GM19452 (cell line): Measurements from ENCODE around the gene PLCXD1.

Source experiments
- ATAC-seq: cut with Tn5 transposase; IDR thresholded peaks from one replicate; pipeline ENCODE4 v1.9.1; 2021; ENCODE audit not compliant: unreplicated experiment

The PLCXD1 gene

DNA sequence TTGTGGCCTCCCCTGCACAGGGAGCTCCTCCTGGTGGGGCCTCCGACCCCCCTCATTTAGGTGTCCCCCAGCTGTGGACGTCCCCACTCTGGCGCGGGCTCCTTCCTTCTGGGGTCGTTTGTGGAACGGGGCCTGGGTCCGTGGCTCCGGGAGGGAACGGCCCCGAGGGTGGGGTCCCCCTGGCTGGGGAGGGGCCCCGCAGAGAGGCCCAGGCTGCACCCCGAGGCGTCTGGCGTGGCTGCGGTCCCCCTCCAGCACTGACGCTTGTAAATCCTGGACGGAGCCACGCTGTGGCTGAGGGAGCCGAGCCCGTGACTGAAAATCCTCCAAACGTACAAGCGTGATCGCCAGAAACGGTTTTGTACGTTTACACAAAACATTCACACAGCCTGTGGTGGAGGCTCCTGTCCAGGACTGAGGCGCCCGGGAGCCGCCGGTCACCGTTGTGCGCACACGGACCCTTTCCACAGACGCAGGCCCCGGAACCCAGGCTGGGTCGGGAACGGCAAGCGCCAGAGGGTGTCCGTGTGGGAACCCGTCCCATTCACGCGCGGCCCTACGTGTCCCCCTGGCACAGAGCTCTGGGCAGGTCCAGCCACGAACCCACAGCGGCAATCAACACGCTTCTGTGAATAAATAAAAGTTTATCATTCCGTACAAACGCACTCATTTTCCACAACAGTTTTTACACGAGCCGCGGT is 52.6 kb downstream of the PLCXD1 start:
- ATAC-seq = no peak

DNA sequence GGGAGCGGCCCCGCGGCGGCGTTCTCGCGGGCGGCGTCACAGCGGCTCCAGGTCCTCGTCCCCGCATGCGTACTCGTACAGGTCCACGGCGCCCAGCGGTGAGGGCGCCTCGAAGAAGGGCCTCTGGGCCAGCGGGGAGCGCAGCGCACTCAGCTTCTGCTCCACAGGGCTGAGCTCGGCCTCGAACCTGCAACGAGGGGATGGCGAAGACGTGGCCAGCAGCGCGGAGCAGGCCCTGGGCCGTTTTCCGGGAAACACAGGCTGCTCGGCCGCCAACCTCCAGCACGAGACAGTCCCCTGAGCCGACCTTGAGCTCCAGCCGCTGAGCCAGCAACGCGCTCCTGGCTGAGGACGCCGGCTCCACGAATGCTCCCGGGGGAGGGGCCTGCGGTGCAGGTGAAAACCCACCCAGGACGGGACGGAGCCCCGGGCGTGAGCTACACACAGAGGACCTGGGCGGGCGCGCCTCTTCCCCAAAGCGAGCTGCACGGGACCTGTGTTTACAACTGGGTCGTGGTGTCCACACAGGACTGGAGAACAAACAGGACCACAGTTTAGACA is 53.2 kb downstream of the PLCXD1 start:
- ATAC-seq = no peak

DNA sequence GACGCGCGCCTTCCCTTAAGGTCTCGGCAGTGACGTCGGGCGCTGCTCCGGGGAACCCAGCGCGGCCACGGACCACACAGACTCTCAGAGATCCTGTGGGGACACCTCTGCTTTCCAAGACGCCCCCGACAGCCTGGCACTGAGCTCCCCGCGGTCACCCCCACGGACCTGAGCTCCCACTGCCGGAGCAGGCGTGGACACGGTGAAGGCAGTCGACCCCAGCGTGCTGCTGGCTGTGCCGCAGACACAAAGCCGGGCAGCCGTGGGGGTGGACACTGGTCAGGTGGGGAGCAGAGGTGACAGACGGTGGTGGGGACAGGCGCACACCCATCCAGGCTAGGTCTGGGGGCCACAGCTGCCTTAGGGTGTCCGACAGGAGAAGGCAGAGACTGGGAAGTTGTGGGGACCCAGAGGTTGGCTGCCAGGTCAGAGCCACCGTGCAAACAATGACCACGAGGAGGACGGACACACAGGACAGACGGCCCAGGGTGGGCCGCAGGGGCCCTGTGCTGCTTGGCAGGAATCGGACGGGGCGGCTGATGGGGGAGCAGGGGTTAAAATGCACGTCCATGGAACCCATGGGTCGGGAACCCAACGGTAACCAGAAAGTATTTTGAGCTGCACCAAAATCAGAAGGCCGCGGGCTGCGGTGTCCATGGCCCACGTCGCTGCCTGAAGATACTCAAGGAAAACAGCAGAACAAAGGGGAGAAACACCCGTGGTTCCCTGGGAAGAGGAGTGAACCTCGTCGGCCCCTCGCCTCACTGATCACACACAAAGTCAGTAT is 54.0 kb downstream of the PLCXD1 start:
- ATAC-seq = no peak

DNA sequence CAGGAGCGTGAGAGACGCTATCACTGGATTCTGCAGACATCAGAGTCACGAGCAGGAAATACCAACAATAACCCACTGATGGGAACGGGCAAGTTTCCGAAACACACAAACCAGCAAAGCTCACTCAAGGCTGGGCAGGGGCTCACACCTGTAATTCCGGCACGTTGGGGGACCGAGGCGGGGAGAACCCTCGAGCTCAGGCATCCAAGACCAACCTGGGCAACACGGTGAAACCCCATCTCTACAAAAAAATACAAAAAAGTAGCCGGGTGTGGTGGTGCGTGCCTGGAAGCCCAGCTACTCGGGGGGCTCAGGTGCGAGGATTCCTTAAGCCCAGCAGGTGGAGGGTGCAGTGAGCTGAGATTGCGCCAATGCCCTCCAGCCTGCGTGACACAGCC is 54.6 kb downstream of the PLCXD1 start:
- no peak for ATAC-seq

DNA sequence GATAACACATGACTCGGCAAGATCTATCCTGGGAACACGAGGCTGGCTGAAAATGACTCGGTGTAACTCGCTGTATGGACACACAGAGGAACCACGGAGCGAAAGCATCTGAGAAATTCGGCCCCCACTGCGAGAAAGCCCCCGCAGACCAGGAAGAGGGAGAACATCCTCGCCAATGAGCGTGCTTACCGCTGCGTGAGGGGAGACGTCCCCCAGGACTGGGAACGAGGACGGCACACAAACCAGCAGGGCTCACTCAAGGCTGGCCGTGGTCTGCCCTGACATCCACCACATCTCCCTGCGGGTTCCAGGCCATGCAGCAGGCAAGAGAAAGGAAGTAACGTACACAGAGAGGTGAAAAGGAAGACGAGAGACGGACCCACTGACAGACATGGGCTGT is 55.0 kb downstream of the PLCXD1 start:
- no peak for ATAC-seq

DNA sequence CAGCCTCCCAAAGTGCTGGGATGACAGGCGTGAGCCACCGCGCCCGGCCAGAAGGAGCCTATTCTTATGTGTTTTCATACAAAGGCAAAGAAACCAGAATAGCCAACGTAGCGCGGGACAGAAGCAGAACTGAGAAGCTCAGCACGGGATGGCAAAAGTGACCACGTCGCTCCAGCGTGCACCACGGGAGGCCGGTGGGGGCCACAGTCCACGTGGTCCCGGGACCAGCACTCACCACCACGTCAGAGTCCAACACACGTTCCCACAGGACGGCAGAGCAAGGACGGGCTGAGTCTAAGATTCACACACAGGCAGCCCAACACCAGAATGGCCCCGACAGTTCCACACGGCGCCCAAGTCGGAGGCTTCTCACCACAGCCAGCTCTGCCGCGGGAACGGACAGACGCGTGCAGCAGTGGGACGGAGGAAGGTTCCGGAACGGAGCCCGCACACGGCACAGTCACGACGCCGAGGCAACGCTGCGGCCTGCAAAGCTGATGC is 56.2 kb downstream of the PLCXD1 start:
- no peak for ATAC-seq

DNA sequence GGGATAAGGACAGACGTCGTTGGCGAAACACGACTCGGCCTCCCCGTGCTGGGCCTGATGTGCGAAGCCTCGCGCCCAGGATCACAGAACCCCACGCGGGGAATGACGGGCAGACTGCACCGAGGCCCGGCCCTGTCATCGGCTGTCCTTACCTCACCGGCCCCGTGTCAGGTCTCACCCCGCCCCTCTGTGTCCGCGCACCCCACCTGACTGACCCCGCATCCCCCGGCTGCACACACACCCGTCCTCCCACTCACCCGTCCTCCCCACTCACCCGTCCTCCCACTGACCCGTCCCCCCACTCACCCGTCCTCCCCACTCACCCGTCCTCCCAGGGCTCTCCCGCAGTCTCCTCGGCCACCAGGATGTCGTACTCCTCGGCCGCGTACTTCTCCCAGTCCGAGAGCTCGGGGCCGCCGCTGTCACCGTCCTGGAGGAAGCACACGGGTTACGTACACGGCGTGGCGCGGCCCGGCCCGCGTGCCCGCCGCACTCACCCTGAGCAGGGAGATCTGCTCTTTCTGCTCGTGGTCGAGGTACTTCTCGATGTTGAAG is 57.2 kb downstream of the PLCXD1 start:
- no peak for ATAC-seq

DNA sequence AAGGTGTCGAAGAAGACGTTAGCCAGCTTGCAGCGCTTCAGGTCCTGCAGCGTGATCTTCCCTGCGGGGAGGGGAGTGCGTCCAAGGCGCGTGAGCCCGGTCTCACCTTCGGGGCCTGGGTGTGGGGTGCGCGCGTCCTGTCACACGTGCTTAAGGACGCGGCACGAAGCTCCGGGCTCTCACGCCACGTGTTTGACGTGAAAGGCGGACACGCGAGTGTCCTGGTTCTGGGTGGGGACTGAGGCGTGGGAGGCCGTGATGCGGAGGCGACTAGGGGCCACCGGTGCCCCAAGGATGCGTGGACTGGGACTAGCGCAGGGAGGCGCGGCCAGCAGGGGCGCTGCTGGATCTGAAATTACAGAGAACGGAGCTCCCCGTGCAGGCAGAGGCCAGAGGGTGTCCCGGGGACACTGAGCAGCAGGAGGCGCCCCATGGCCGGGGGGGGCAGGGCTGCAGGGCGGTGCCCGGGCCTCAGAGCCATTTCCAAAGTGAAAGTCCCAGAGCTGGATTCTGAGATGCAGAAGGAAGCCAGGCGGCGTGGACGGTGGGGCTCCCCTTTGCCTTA is 57.7 kb downstream of the PLCXD1 start:
- no peak for ATAC-seq

DNA sequence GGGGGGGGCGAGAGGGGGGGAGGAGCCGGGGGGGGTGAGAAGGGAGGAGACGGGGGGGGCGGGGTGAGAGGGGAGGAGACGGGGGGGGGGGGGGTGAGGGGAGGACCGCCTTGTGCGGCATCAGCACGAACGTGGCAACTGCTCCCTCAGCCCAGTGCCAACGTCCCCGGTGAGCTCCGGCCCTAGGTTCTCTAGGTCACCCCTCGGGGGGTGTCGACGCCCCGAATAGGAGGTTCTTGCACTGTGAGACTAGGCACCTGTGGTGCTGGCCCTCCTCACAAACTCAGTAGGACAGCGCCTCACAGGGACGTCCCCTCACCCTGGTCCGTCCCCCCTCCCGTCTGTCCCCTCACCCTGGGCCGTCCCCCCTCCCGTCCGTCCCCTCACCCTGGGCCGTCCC is 58.9 kb downstream of the PLCXD1 start:
- ATAC-seq = no peak

DNA sequence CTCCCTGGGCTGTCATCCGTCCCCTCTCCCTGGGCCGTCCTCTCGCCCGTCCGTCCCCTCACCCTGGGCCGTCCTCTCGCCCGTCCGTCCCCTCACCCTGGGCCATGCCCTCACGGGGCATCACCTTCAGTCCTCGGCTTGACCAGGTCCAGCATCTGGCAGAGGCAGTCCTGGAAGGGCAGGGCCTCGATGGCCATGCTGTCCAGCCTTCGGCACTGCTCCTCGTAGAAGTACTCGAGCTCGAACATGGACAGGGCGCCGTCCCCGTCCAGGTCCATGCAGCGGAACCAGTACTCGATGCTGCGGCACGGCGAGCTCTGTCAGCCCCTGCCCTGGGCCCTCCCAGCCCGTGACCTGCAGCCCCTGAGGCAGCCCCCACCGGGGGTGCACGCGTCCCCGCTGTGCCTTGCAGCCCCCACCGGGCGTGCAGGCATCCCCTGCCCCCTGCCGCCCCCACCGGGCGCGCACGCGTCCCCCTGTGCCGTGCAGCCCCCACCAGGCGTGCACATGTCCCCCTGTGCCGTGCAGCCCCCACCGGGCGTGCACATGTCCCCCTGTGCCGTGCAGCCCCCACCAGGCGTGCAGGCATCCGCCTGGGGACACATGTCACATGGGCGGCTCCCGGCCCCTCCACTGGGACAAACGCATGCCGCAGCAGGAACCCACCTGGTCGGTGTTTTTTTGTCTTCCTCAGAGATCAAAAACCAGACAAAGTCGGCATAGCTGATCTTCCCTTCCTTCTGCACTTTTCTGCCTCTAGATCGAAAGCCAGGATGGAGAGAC is 59.7 kb downstream of the PLCXD1 start:
- no peak for ATAC-seq

DNA sequence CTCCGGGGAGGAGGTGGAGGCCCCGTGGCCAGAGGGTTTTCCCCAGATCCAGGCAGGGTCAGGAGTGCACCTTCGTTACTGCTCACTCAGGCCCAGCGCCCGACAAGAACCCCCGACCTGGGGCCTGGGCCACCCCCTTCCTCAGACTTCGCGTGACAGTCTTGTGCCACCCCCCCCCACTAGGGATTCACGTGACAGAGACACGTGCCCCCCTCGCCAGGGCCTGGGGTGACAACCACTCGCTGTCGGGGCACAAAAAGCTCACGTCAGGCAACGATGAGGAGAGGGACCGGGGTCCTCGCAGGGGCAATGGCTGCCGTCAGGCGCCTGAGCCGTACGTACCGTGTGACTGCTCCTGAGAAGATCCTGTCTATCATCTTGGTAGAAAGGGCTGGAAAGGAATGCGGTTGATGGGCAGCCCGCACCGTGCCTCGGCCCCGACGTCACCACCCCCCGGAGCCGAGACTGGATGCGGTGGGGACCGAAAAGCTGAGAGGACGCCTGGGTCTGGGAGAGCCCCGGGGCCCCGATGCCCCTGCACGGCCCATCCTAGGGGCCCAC is 60.4 kb downstream of the PLCXD1 start:
- no peak for ATAC-seq

DNA sequence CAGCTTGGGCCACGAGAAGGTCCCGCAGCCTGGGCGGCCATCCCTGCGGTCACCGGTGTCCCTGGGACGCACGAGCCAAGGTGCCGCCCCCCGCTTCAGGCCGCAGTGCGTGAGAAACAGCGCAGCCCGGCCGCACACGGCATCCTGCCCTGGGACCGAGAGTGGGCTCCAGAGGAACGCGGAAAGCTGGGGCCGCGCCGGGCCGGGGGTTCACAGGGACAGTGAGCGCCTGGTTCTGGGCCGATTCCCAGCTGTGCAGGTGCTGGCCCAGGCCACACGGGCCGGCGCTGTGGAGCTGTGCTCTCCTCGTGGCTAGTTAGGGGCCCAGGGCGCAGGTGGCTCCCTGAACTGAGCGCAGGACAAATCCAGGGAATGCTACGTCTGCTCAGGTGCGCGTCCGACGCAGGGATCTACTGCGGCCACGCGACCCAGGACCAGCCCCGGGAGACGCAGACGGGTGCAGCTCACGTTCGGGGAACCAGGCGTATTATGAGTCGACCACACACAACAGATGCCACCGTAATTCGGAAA is 63.3 kb downstream of the PLCXD1 start:
- no peak for ATAC-seq

DNA sequence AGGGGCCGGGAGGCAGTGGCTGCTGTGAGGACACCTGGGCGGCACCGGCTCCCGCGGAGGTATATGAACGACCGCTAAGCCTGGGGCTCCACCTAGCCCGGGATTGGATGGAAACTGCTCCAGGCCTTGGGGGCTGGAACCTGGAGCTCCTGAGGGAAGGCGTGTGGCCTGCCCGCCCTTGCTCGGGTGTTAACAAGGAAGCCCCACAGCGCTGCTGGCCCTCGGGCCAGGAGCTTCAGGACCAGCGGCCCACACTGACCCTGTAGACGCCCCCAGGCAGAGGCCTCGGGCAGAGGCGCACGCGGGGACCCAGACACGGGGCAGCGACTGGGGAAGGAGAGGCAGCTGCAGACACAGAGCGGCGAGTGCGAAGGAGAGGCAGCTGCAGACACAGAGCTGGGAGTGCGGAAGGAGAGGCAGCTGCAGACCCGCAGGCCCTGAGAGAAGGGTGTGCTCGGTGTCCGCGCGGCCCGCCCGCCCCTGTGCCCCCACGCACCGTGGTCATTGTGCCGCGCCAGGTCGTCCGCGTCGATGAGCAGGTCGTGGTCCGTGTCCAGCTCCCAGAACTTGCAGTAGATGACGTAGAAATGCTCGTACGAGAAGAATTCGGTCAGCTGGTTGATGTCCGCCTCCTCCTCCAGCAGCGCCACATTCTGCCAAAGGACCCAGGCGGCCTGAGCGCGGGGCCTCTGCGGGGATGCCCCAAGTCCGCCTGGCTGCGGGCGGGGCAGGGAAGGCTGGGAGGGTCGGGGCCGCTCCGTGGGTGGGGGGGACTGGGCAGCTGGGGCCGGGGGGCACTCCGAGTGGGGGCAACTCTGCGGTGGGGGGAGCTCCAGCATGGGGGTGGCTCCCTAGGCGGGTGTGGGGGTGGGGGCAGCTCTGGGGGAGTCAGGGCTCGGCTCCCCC is 64.1 kb downstream of the PLCXD1 start:
- ATAC-seq = no peak

DNA sequence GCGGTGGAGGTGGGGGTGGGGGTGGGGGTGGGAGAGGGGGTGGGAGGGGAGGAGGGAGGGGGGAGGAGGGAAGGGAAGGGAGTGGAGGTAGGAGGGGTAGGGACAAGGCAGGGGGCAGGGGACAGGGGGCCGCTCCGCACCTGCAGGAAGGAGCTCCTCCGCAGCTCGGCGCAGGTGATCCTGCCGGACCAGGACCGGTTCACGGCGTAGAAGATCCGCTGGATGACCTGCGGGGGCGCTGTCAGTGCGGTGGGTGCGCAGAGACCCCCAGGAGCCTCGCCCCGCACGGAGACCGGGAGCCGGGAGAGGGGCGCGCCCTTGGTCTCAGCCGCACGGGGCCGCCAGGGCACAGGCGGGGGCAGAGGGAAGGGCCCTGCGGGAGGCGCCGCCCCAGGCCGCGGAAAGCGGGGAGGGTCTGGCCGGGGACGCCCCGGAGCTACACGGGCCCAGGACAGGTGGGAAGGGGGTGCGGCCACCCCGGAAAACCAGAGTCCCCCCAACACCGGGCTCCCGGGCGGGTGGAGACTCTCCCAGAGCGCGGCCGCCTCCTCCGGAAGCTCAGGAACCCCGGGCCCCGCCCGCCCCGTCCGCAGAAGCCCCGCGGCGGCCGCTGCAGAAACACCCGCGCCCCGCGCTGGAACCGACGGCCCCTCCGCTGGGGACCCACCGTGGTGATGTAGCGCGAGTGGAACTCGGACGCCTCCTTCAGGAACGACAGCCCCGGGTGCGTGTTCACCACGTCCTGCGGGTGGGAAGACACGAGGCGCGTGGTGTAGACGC is 65.0 kb downstream of the PLCXD1 start:
- ATAC-seq = no peak

DNA sequence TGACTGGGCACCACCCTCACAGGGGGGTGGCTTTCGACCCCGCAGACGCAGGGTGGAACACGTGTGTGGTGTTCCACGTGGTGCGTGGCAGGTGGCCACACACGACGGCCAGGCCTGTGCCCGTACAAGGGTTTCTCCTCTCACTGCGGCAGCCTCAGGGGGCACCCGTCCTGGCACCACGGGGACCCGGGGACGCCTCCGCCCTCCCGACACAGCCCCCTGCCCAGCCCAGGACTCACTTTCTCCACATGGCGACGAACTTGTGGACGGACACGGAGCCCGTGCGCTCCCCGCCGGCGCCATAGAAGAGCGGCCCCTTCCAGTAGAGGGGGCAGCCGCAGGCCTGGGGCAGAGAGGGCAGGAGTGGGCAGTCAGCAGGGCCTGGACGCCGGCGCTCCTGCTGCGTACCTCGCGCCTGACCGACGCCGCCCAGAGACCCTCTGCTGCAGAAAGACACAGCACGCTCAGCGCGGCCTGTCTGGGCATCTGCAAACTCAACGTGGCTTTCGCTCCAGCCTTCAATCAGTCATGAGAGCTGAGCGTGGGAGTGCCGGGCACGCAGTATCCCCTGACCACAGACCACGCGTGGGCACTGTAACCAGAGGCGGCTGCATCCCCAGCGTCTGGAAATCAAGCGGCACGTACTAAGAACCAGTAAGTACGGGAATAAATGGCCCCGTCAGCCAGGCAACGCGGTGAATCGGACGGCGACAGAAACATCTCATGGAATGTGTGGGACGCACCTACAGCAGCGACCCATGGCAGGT is 66.4 kb downstream of the PLCXD1 start:
- no peak for ATAC-seq

DNA sequence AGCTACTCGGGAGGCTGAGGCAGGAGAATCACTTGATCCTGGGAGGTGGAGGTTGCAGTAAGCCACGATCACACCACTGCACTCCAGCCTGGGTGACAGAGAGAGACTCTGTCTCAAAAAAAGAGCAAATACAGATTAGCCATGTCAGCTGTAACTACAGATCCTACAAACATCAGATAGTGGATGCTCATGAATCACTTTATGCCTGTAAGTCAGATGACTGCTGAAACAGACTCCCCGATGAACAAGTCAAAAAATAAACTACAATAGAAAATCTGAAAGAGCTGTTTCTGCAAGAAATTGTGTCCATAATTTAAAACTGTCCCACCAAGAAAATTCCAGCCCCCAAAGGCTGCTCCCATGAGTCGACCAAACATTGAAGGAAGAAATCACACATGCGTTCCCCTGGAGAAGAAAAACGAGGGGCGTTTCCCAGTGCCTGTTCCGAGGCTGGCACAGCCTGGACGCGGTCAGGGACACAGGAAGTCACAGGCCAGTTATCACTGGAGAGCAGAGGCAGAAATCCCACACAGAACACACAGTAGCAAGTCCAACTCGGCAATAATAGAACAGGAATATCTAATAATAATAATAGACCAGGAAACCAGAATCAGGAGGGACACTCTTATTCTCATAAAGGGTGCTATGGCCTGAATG is 67.4 kb downstream of the PLCXD1 start:
- ATAC-seq = no peak

DNA sequence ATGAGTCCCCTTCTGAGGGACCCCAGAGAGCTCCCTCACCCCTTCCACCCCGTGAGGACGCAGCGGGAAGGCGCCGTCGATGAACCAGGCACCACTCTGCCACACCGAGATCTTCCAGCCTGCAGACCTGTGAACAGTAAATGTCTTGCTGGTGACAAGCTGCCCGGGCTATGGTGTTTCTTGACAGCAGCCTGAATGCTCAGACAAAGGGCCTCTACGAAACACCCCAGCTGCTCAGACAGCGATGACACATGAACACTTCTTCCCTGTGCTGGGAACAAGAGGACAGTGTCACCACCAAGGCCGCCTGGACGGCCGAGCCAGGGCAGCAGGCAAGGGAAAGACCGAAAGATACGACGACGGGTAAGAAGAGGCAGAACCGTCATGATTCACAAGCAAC is 68.0 kb downstream of the PLCXD1 start:
- ATAC-seq = no peak
